ENCODE results near the gene ACP7.

GRCh38 chr19:39100500-39101166 is 16.5 kb downstream of the ACP7 start:
- TF ChIP-seq, protein P1, sequence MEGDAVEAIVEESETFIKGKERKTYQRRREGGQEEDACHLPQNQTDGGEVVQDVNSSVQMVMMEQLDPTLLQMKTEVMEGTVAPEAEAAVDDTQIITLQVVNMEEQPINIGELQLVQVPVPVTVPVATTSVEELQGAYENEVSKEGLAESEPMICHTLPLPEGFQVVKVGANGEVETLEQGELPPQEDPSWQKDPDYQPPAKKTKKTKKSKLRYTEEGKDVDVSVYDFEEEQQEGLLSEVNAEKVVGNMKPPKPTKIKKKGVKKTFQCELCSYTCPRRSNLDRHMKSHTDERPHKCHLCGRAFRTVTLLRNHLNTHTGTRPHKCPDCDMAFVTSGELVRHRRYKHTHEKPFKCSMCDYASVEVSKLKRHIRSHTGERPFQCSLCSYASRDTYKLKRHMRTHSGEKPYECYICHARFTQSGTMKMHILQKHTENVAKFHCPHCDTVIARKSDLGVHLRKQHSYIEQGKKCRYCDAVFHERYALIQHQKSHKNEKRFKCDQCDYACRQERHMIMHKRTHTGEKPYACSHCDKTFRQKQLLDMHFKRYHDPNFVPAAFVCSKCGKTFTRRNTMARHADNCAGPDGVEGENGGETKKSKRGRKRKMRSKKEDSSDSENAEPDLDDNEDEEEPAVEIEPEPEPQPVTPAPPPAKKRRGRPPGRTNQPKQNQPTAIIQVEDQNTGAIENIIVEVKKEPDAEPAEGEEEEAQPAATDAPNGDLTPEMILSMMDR (conservative IDR thresholded peaks at IDR 0.05), result no peak
- no peak for TF ChIP-seq EZH2 (IDR thresholded peaks at IDR 0.05; ENCODE audit: low read depth)

Measured in PC-9 (cell line).